CD4-positive, alpha-beta T cell treated with Interleukin-17A for 4 hours (primary cell): ENCODE data around the gene CHRNA4.

ENCODE experiments used
- DNase-seq: peaks from one replicate; pipeline ENCODE4 v3.0.0-alpha.2; 2020; ENCODE audit warnings: mixed read lengths

CHRNA4 gene

GRCh38 chr20:63331741-63332400 lies 29.3 kb downstream of the CHRNA4 start:
- no peak for DNase-seq

- DNase-seq, result no peak
These were observed 30.2 kb downstream of the CHRNA4 start for GRCh38 chr20:63330940-63331339.

GRCh38 chr20:63330084-63330760 lies 30.9 kb downstream of the CHRNA4 start:
- no peak for DNase-seq

GRCh38 chr20:63329331-63330083 lies 31.6 kb downstream of the CHRNA4 start:
- no peak for DNase-seq

GRCh38 chr20:63328718-63329275 lies 32.4 kb downstream of the CHRNA4 start:
- no peak for DNase-seq

GRCh38 chr20:63328026-63328700 lies 33.0 kb downstream of the CHRNA4 start:
- DNase-seq, result no peak

GRCh38 chr20:63327231-63327745 lies 33.9 kb downstream of the CHRNA4 start:
- no peak for DNase-seq

- no peak for DNase-seq
These were observed 34.6 kb downstream of the CHRNA4 start for GRCh38 chr20:63326314-63327230.

GRCh38 chr20:63325554-63326313 lies 35.4 kb downstream of the CHRNA4 start:
- no peak for DNase-seq

- no peak for DNase-seq
These were observed 36.1 kb downstream of the CHRNA4 start for GRCh38 chr20:63325021-63325471.

- DNase-seq, result no peak
These were observed 37.7 kb downstream of the CHRNA4 start for GRCh38 chr20:63323357-63323981.

GRCh38 chr20:63322933-63323273 lies 38.2 kb downstream of the CHRNA4 start:
- DNase-seq, result no peak

- DNase-seq, result no peak
These were observed 38.8 kb downstream of the CHRNA4 start for GRCh38 chr20:63322146-63322932.

GRCh38 chr20:63321148-63321831 lies 39.9 kb downstream of the CHRNA4 start:
- DNase-seq, result no peak

- DNase-seq, result no peak
These were observed 40.5 kb downstream of the CHRNA4 start for GRCh38 chr20:63320616-63321147.

- no peak for DNase-seq
These were observed 41.1 kb downstream of the CHRNA4 start for GRCh38 chr20:63320041-63320511.

GRCh38 chr20:63319164-63320040 lies 41.7 kb downstream of the CHRNA4 start:
- no peak for DNase-seq
